ENCODE results near the gene INPP5D. TPM values are rescaled to one million over a fixed set of nuclear protein-coding genes. Genes with fewer than 3 reads are reported as not detected.

The INPP5D gene
- total RNA-seq, 4 donors from 2014 or later = 11.6 to 333 (median 26.2) TPM

DNA sequence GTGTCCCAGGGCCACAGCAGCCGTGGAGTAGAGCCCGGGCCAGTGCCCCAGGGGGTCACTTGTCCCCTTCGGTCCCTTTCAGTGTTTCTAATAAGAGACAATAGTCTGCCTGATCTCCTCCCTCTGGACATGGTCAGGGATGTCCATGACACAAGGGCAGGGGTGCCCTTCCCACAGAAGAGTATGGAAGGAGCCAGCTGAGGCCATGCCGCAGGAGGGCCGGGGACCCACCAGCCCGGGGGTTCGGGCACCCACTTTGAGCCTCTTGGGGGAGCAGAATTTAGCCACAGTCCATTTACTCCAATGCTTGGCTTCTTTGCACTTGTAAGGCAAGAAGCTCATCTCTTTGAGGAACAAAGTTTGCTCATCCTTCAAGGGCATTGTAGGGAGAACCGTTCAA, 102.6 kb downstream of the INPP5D start:
- no peak overlapping the region for H3K4me3 ChIP-seq
- no peaks in the 10 kb centered on the region for H3K9me3 ChIP-seq
- peaks cover 0 to 19% (median 0%) of the 10 kb centered on the region in 3 donors for H3K36me3 ChIP-seq
- peaks cover 0 to 7% (median 0%) of the 10 kb centered on the region in 4 donors for H3K4me1 ChIP-seq
- H3K27me3 ChIP-seq = no peaks in the 10 kb centered on the region
- TF ChIP-seq CTCF (IDR thresholded peaks at IDR 0.05) = no peak
- no peak for TF ChIP-seq POLR2A (IDR thresholded peaks at IDR 0.05)
- DNase-seq = no peak
- H3K27ac ChIP-seq = no peak overlapping the region

DNA sequence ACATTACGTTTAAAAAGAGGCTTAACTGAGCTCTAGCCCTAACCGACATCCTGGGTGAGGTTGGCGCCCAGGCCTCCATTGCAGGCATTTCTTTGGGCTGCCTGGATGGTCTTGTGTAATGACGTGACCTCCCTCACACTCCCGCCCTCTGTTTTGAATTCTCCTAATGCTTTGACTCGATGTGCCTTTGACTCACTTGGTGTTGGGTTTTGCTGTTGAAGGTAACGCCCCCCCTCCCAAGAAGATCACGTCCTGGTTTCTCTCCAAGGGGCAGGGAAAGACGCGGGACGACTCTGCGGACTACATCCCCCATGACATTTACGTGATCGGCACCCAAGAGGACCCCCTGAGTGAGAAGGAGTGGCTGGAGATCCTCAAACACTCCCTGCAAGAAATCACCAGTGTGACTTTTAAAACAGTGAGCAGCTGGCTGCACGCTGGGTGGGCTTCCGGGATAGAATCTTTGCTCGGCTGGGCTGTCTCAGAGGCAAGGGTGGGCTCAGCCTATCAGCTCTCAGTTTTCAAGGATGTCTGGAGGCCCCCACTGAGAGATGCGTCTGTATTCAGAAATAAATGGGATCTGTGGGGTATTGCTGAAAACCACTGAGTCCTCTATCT, 103.5 kb downstream of the INPP5D start:
- Histone ChIP-seq H3K36me3 (peaks cover 0 to 19% (median 0%) of the 10 kb centered on the region in 3 donors), H3K9me3 (no peaks in the 10 kb centered on the region), H3K4me1 (peaks cover 0 to 7% (median 0%) of the 10 kb centered on the region in 4 donors), H3K27ac (no peak overlapping the region), H3K27me3 (no peaks in the 10 kb centered on the region), H3K4me3 (no peak overlapping the region)
- no peak for DNase-seq
- TF ChIP-seq CTCF (IDR thresholded peaks at IDR 0.05) = no peak

DNA sequence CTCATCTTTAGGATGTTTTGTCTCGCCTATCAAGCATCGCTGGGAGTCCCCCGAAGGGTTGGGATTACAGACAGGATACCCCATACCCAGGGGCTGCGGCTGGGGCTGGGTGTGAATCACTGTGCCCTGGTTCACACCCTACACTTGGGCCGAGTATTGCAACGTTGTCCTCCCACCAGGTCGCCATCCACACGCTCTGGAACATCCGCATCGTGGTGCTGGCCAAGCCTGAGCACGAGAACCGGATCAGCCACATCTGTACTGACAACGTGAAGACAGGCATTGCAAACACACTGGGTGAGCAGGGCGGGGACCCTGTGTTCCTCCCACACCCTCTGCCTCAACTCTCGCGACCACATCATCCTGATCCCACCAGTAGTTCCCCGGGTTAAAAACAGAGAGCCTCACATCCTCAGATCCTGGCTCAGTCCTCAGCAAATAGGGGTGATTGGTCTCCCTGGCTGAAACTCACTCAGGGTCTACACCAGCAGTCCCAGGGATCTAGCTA, 104.0 kb downstream of the INPP5D start:
- peaks cover 0 to 7% (median 0%) of the 10 kb centered on the region in 4 donors for H3K4me1 ChIP-seq
- no peak overlapping the region for H3K4me3 ChIP-seq
- TF ChIP-seq CTCF (IDR thresholded peaks at IDR 0.05) = no peak
- no peak for TF ChIP-seq POLR2A (IDR thresholded peaks at IDR 0.05)
- DNase-seq = no peak
- no peaks in the 10 kb centered on the region for H3K27me3 ChIP-seq
- H3K36me3 ChIP-seq = peaks cover 0 to 19% (median 0%) of the 10 kb centered on the region in 3 donors
- H3K9me3 ChIP-seq = no peaks in the 10 kb centered on the region
- no peak overlapping the region for H3K27ac ChIP-seq

- no peak for DNase-seq
- no peak overlapping the region for H3K4me3 ChIP-seq
- H3K4me1 ChIP-seq = peaks cover 0 to 7% (median 0%) of the 10 kb centered on the region in 4 donors
- H3K27ac ChIP-seq = peak overlapping the region in 1 of 4 donors; percentile 14
- no peaks in the 10 kb centered on the region for H3K9me3 ChIP-seq
- TF ChIP-seq POLR2A (IDR thresholded peaks at IDR 0.05) (no peak), CTCF (IDR thresholded peaks at IDR 0.05) (no peak)
- peaks cover 0 to 26% (median 0%) of the 10 kb centered on the region in 3 donors for H3K36me3 ChIP-seq
- no peaks in the 10 kb centered on the region for H3K27me3 ChIP-seq
Measured at GRCh38 chr2:233164967-233165366, 104.8 kb downstream of the INPP5D start.

DNA sequence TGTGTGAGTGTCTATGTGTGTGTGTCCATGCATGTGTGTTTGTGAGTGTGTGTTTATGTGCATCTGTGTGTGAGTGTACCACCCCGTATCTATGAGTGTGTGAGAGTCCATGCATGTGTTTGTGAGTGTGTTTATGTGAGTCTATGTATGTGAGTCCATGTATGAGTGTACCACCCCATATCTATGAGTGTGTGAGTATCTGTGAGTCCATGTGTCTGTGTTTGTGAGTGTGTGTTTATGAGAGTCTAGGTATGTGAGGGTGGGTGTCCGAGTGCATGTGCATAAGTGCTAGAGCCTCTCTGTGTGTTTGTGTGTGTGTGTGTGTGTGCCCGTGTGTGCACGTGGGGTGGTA, 105.4 kb downstream of the INPP5D start:
- no peak overlapping the region for H3K4me3 ChIP-seq
- H3K36me3 ChIP-seq = peaks cover 0 to 31% (median 0%) of the 10 kb centered on the region in 3 donors
- TF ChIP-seq POLR2A (IDR thresholded peaks at IDR 0.05) (no peak), CTCF (IDR thresholded peaks at IDR 0.05) (no peak)
- peaks cover 0 to 7% (median 0%) of the 10 kb centered on the region in 4 donors for H3K4me1 ChIP-seq
- DNase-seq = no peak
- no peaks in the 10 kb centered on the region for H3K27me3 ChIP-seq
- no peaks in the 10 kb centered on the region for H3K9me3 ChIP-seq
- H3K27ac ChIP-seq = peak overlapping the region in 1 of 4 donors; percentile 14
